Activated CD4-positive, alpha-beta T cell treated with anti-CD3 and anti-CD28 coated beads for 36 hours (primary cell): ENCODE results near the gene PIWIL4. TPM values are rescaled to one million over a fixed set of nuclear protein-coding genes. Genes with fewer than 3 reads are reported as not detected.
"Not testable (repeated sequence)": the region's sequence is repeated elsewhere in the genome, so short reads cannot be mapped to it uniquely, and the experiment has no call there.

ENCODE experiments used
- ATAC-seq: fragments of 200-7000 bp; cut with Tn5 transposase; one replicate; pipeline ENCODE4 v1.10.0; 2021; ENCODE audit warnings: mild to moderate bottlenecking, moderate library complexity
- CTCF ChIA-PET: fragments of 350-600 bp; sonication (Branson Sonifier 250); formaldehyde crosslinking; loops from one replicate; lab custom pipeline; 2021; ENCODE audit warnings: antibody characterized with exemption; lab: Charles Lee
- POLR2A ChIA-PET: fragments of 350-600 bp; sonication (Branson Sonifier 250); formaldehyde crosslinking; loops from one replicate; lab custom pipeline; 2021; ENCODE audit warnings: antibody characterized with exemption, inconsistent platforms; lab: Charles Lee
- DNase-seq: peaks from one replicate; pipeline ENCODE4 v3.0.0-alpha.2; 2020
- H3K27ac Mint-ChIP-seq: one replicate; pipeline ENCODE4 v1.8.0; 2021; ENCODE audit warnings: mixed read lengths
- H3K27me3 Mint-ChIP-seq: one replicate; pipeline ENCODE4 v1.8.0; 2021; ENCODE audit warnings: mixed read lengths
- H3K36me3 Mint-ChIP-seq: one replicate; pipeline ENCODE4 v1.8.0; 2021; ENCODE audit warnings: low read depth, mixed read lengths
- H3K4me1 Mint-ChIP-seq: one replicate; pipeline ENCODE4 v1.8.0; 2021; ENCODE audit warnings: mixed read lengths
- H3K4me3 Mint-ChIP-seq: one replicate; pipeline ENCODE4 v1.8.0; 2021; ENCODE audit warnings: mild to moderate bottlenecking, moderate library complexity, mixed read lengths
- H3K9me3 Mint-ChIP-seq: one replicate; pipeline ENCODE4 v1.8.0; 2021; ENCODE audit warnings: low read depth, mixed read lengths
- intact Hi-C, 2 experiments: fragments of 100-400 bp; cut with DNase I in 1 of 2; cut with micrococcal nuclease in 1 of 2; formaldehyde crosslinking; loops; one replicate each; pipeline versions ENCODE4 v1.14.2 to v1.15.1; 2022 to 2024; cut with DNase I, micrococcal nuclease
- total RNA-seq, 2 experiments: library from RNA; stranded (reverse); gene quantifications; one replicate each; pipeline ENCODE4 v1.2.3, GENCODE V29; 2021

PIWIL4 gene
- total RNA-seq, 2 experiments from 2014 or later, result 0.37 to 0.48 TPM

- POLR2A ChIA-PET, result interaction anchor here (0.5 kb wide), 1 partner anchor 136 kb away, joined by 4 read pairs; no protein-coding TSS in a partner anchor
- CTCF ChIA-PET, result interaction anchor here (1.6 kb wide), 1 partner anchor 26 kb away, joined by 3 read pairs; no protein-coding TSS in a partner anchor
- Mint-ChIP-seq H3K27ac (no peak overlapping the region), H3K4me1 (peaks cover 44% of the 10 kb centered on the region), H3K36me3 (peaks cover 15% of the 10 kb centered on the region), H3K27me3 (no peaks in the 10 kb centered on the region), H3K9me3 (no peaks in the 10 kb centered on the region), H3K4me3 (no peak overlapping the region)
- DNase-seq (no peak), ATAC-seq (no peak)
- intact Hi-C loops, result no loop called here
These were observed 18.0 kb upstream of the PIWIL4 start for GRCh38 chr11:94549146-94549545.

DNA sequence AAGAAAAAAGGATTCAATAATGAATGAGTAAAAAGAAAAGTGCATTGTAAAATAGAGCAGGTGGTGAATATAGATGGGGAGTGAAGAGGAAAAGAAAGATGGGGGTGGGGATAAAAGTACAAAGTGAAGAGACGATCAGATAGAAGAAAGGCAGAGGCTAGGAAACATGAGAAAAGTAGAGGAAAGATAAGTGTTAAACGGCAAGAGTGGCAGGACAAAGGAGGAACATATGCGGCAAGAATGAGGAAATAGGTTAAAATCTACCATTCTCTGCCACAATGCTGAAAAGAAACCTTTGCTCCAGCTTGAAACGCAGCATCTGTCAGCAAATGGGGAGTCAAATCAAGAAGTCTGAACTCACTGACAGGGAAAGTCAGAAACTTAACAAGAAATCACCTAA lies 16.7 kb upstream of the PIWIL4 start:
- DNase-seq (no peak), ATAC-seq (no peak)
- Mint-ChIP-seq H3K4me1 (peaks cover 38% of the 10 kb centered on the region), H3K9me3 (no peaks in the 10 kb centered on the region), H3K27ac (no peak overlapping the region), H3K4me3 (no peak overlapping the region), H3K36me3 (peaks cover 12% of the 10 kb centered on the region), H3K27me3 (no peaks in the 10 kb centered on the region)
- ChIA-PET POLR2A (no interaction called here), CTCF (interaction anchor here (0.9 kb wide), 1 partner anchor 10 kb away, joined by 3 read pairs; no protein-coding TSS in a partner anchor)
- intact Hi-C loops, result no loop called here

DNA sequence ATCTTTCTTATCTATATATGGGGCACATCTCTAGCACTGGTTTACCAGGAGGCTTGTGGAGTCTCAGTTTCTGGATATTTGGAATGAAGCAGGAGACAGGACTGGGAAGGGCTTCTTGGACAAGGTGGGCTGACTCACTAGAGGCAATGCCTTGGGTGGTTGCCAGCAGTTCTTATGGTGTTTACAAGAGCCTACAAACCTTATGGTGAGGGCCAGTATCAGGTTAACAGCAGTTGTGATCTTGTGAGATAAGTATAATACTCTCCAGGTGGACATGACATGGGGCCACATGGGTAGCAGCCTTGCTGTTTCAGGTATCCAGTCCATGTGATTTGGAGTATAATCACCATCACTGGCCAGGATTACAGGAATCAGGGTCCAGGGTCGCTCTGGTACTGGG lies 13.2 kb upstream of the PIWIL4 start:
- peaks cover 12% of the 10 kb centered on the region for H3K4me1 Mint-ChIP-seq
- ATAC-seq (no peak), DNase-seq (no peak)
- POLR2A ChIA-PET, result no interaction called here
- intact Hi-C loops, result no loop called here
- H3K27me3 Mint-ChIP-seq, result no peaks in the 10 kb centered on the region
- no peaks in the 10 kb centered on the region for H3K9me3 Mint-ChIP-seq
- H3K36me3 Mint-ChIP-seq, result peaks cover 4% of the 10 kb centered on the region
- H3K4me3 Mint-ChIP-seq, result no peak overlapping the region
- no peak overlapping the region for H3K27ac Mint-ChIP-seq
- CTCF ChIA-PET, result no interaction called here

DNA sequence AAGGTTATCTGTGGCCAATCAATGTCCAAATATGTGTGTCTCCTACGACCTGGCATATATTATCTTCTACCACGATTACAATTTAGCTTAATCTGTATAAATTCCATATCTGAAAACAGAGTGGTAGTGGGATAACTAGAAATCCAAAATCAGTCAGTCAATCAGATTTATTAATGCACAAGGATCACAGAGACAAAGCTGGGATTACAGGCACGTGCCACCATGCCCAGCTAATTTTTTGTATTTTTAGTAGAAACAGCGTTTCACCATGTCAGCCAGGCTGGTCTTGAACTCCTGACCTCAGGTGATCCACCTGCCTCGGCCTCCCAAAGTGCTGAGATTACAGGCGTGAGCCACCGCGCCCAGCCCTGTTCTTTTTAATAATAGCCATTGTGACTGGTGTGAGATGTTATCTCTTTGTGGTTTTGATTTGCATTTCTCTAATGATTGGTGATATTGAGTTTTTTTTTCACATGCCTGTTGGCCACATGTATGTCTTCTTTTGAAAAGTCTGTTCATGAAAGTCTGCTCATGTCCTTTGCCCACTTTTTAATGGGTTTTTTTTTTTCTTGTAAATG lies 11.3 kb upstream of the PIWIL4 start:
- H3K27me3 Mint-ChIP-seq, H3K4me3 Mint-ChIP-seq, H3K27ac Mint-ChIP-seq, H3K4me1 Mint-ChIP-seq, POLR2A ChIA-PET, DNase-seq, H3K9me3 Mint-ChIP-seq, ATAC-seq, intact Hi-C loops, H3K36me3 Mint-ChIP-seq: not testable (repeated sequence)
- CTCF ChIA-PET, result interaction anchor here (1.2 kb wide), 1 partner anchor 37 kb away, joined by 3 read pairs; no protein-coding TSS in a partner anchor

DNA sequence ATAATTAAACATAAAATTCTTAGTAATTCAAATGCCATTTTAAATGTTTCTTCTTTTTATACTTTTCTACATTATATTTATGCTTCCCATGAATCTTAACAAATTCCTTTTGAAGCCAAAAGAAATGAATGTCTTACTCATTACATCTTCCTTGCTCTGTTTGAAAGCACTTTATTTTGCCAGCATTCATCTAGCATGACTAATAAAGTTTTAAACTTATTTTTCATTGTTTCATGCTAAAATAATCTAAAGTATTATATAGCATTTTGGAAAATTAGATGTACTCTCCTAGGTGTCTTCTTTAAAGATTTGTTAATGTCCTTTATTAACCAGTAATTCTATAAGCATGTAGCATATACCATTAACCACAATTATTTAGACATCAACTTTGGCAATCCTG lies 9.7 kb upstream of the PIWIL4 start:
- CTCF ChIA-PET, result interaction anchor here (1.2 kb wide), 1 partner anchor 49 kb away, joined by 5 read pairs; no protein-coding TSS in a partner anchor
- H3K4me1 Mint-ChIP-seq, result no peaks in the 10 kb centered on the region
- intact Hi-C loops, result no loop called here
- H3K36me3 Mint-ChIP-seq, result no peaks in the 10 kb centered on the region
- H3K27me3 Mint-ChIP-seq, result no peaks in the 10 kb centered on the region
- H3K4me3 Mint-ChIP-seq, result no peak overlapping the region
- POLR2A ChIA-PET, result no interaction called here
- no peak overlapping the region for H3K27ac Mint-ChIP-seq
- H3K9me3 Mint-ChIP-seq, result no peaks in the 10 kb centered on the region
- ATAC-seq, result no peak
- DNase-seq, result no peak

GRCh38 chr11:94557992-94558391 lies 9.2 kb upstream of the PIWIL4 start:
- no peak overlapping the region for H3K27ac Mint-ChIP-seq
- no peaks in the 10 kb centered on the region for H3K36me3 Mint-ChIP-seq
- POLR2A ChIA-PET, result no interaction called here
- H3K9me3 Mint-ChIP-seq, result no peaks in the 10 kb centered on the region
- intact Hi-C loops, result no loop called here
- CTCF ChIA-PET, result no interaction called here
- ATAC-seq (no peak), DNase-seq (no peak)
- H3K4me3 Mint-ChIP-seq, result no peak overlapping the region
- no peaks in the 10 kb centered on the region for H3K4me1 Mint-ChIP-seq
- no peaks in the 10 kb centered on the region for H3K27me3 Mint-ChIP-seq

GRCh38 chr11:94558468-94558867 lies 8.7 kb upstream of the PIWIL4 start:
- Mint-ChIP-seq H3K27ac (no peak overlapping the region), H3K4me3 (no peak overlapping the region), H3K9me3 (no peaks in the 10 kb centered on the region), H3K27me3 (no peaks in the 10 kb centered on the region), H3K4me1 (no peaks in the 10 kb centered on the region), H3K36me3 (no peaks in the 10 kb centered on the region)
- intact Hi-C loops, result no loop called here
- ATAC-seq, result no peak
- no peak for DNase-seq
- CTCF ChIA-PET, result no interaction called here
- POLR2A ChIA-PET, result no interaction called here

DNA sequence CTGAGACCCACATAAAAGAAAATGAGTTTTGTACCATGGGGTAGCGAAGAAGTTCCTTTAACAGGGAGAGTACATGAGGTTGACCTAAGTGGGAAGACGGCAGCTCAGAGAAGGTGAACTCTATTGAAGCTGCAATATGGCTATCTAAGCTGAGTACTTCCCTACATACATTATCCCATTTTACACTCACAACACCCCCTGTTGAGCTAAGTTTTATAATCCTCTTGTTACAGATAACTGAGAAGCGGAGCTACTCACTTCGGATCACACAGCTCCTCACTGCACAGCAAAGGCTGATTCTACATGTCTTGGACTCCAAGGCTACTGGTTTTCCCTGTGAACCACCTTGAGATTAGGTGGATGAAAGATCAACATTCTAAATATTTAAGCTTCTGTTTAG lies 8.2 kb upstream of the PIWIL4 start:
- ATAC-seq, result no peak
- POLR2A ChIA-PET, result no interaction called here
- Mint-ChIP-seq H3K9me3 (no peaks in the 10 kb centered on the region), H3K4me1 (no peaks in the 10 kb centered on the region), H3K4me3 (no peak overlapping the region), H3K27me3 (no peaks in the 10 kb centered on the region), H3K27ac (no peak overlapping the region), H3K36me3 (no peaks in the 10 kb centered on the region)
- intact Hi-C loops, result no loop called here
- DNase-seq, result no peak
- CTCF ChIA-PET, result no interaction called here

DNA sequence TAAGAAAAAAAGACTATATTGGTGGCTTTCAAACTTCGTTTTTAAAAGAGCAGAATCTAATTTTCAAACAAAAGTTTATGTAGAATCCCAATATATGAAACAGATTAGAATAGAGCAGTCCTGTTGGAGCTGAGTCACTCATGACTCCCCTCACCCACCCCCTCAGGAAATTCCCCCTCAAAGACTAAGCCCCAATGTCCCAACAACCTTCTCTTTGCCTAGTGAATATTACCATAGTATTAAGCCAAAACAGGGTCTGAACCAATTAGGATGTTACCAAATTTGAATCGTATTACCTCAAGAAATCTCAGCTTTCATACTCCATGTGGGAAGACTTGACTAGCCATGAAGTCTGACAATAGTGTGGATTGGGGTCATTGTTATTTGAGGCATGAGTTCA lies 7.8 kb upstream of the PIWIL4 start:
- ATAC-seq (no peak), DNase-seq (no peak)
- H3K27me3 Mint-ChIP-seq, result no peaks in the 10 kb centered on the region
- no peaks in the 10 kb centered on the region for H3K36me3 Mint-ChIP-seq
- H3K4me1 Mint-ChIP-seq, result no peaks in the 10 kb centered on the region
- no peak overlapping the region for H3K27ac Mint-ChIP-seq
- intact Hi-C loops, result no loop called here
- H3K4me3 Mint-ChIP-seq, result no peak overlapping the region
- POLR2A ChIA-PET, result no interaction called here
- H3K9me3 Mint-ChIP-seq, result no peaks in the 10 kb centered on the region
- CTCF ChIA-PET, result no interaction called here

GRCh38 chr11:94560834-94561233 lies 6.3 kb upstream of the PIWIL4 start:
- intact Hi-C loops, result no loop called here

DNA sequence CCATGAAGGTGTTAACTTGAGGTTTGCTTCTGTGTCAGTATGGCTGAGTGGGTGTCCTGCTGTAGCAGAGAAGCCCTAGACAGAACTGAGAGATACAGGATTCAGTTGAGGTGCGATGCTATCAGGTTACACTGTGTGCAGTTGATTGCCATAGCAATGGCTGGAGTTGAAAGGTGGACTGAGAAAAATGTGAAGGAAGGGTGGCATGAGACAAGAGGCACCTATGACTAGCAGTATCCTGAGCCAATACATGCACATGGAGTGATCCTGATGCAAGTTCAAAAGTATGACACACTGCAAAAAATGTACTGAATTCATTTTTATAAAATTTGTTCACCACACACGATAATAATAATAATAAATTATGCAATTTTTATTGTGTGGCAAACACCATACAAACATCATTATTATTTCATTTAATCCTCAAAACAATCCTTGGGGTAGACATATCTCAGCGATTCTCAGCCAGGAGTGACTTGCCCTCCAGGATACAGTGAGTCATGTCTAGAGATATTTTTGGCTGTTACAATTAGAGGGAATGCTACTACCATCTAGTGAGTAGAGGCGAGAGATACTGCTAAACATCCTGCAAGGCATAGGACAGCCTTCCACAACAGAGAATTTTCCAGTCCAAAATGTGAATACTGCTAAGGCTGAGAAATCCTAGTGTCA lies 3.9 kb upstream of the PIWIL4 start:
- POLR2A ChIA-PET, result no interaction called here
- Mint-ChIP-seq H3K9me3 (no peaks in the 10 kb centered on the region), H3K27ac (no peak overlapping the region), H3K4me3 (no peak overlapping the region), H3K36me3 (no peaks in the 10 kb centered on the region), H3K27me3 (no peaks in the 10 kb centered on the region), H3K4me1 (no peaks in the 10 kb centered on the region)
- intact Hi-C loops, result no loop called here
- CTCF ChIA-PET, result no interaction called here
- DNase-seq (no peak), ATAC-seq (no peak)

More at GRCh38 chr11:94560834-94561233, 6.3 kb upstream of the PIWIL4 start:
- Mint-ChIP-seq H3K4me1 (no peaks in the 10 kb centered on the region), H3K36me3 (no peaks in the 10 kb centered on the region), H3K27me3 (no peaks in the 10 kb centered on the region), H3K4me3 (no peak overlapping the region), H3K27ac (no peak overlapping the region), H3K9me3 (no peaks in the 10 kb centered on the region)
- ChIA-PET CTCF (interaction anchor here (0.7 kb wide), 1 partner anchor 11 kb away, joined by 3 read pairs; no protein-coding TSS in a partner anchor), POLR2A (interaction anchor here (0.7 kb wide), 1 partner anchor 39 kb away, joined by 4 read pairs; no protein-coding TSS in a partner anchor)
- no peak for DNase-seq
- ATAC-seq, result no peak

DNA sequence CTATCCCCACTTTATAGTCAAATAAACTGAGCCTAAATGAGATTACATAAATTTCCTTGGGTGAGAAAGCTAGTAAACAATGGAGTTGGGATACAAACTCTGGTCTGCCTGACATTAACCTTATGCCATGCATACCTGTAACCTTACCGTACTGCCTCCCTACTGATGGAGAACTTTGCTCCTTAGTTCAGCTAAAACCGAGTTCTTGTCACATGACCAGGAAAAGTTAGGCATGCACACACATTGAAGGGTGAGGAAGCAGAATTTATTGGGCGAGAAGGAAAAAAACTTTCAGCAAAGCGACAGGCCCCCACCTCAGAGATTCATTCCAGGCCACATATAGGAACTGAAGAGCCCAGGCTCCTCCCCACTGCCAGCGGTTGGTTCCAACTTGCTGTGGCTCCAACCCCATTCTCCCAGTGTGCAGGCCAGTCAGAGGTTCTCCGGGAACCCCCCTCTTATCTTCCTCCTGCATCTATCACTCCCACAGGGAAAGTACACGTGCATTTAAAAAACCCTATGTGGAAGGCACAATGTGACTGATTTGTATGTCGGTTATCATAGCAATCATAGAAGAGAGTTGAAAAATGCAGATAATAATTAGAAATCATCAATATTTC lies 3.2 kb upstream of the PIWIL4 start:
- no peaks in the 10 kb centered on the region for H3K36me3 Mint-ChIP-seq
- no peaks in the 10 kb centered on the region for H3K27me3 Mint-ChIP-seq
- no peak overlapping the region for H3K4me3 Mint-ChIP-seq
- H3K4me1 Mint-ChIP-seq, result no peaks in the 10 kb centered on the region
- DNase-seq (no peak), ATAC-seq (no peak)
- intact Hi-C loops, result no loop called here
- CTCF ChIA-PET, result no interaction called here
- POLR2A ChIA-PET, result no interaction called here
- no peaks in the 10 kb centered on the region for H3K9me3 Mint-ChIP-seq
- H3K27ac Mint-ChIP-seq, result no peak overlapping the region
